A549 (cell line): ENCODE results near the gene UVRAG.

Experiments used
- ESRRA ChIP-seq: fragments of 150-350 bp; IDR thresholded peaks from 2 replicates; pipeline ENCODE4 v1.6.1; 2014; ENCODE audit warnings: mild to moderate bottlenecking, low read length, borderline replicate concordance
- GATA3 ChIP-seq: IDR thresholded peaks from 2 replicates; pipeline ENCODE4 v1.6.1; 2012; ENCODE audit warnings: borderline replicate concordance
- JUNB ChIP-seq: fragments of >200 bp; sonication (Bioruptor Twin); formaldehyde crosslinking; IDR thresholded peaks from 2 replicates; pipeline ENCODE4 v1.6.1; 2016
- NR3C1 ChIP-seq: fragments of >200 bp; sonication (Bioruptor Twin); formaldehyde crosslinking; IDR thresholded peaks from 3 replicates; pipeline ENCODE4 v1.6.1; 2017
- POLR2A ChIP-seq: IDR thresholded peaks from 2 replicates; pipeline ENCODE4 v1.6.1; 2012; ENCODE audit warnings: mild to moderate bottlenecking, low read length
- RFX5 ChIP-seq: fragments of 450-650 bp; IDR thresholded peaks from 2 replicates; pipeline ENCODE4 v1.7.1; 2014; ENCODE audit warnings: antibody characterized with exemption, mild to moderate bottlenecking, moderate library complexity
- SMC3 ChIP-seq: fragments of >200 bp; sonication (Bioruptor Twin); formaldehyde crosslinking; IDR thresholded peaks from 3 replicates; pipeline ENCODE4 v1.6.1; 2018; ENCODE audit warnings: inconsistent platforms
- SREBF2 ChIP-seq: fragments of 450-650 bp; IDR thresholded peaks from 2 replicates; pipeline ENCODE4 v1.6.1; 2014; ENCODE audit warnings: mild to moderate bottlenecking, moderate library complexity
- TF ChIP-seq, protein P1 (sequence below): fragments of >200 bp; sonication (Bioruptor Twin); formaldehyde crosslinking; IDR thresholded peaks from 3 replicates; pipeline ENCODE4 v1.5.1; 2016
- TF ChIP-seq, protein P2 (sequence below): fragments of >200 bp; sonication (Bioruptor Twin); formaldehyde crosslinking; IDR thresholded peaks from 3 replicates; pipeline ENCODE4 v1.6.1; 2016

DNA sequence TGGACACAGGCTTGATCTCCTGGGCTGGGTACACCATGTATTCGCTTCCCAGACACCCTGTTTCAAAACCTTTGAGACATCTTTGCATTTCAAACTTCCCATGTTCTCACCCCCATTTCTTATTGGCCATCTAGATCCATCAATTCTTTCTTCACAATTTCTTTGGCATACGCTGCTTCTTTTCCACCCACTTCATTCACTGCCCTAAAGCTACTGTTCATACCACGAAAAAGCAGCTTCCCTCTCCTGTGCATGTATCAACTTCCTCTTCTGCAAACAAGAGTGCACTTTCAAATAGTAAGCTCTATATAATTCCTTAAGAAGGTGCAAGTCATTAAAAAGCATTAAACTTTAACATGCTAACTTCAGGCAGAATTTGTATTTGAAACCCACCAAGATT, 21.4 kb downstream of the UVRAG start:
- TF ChIP-seq, protein P1, sequence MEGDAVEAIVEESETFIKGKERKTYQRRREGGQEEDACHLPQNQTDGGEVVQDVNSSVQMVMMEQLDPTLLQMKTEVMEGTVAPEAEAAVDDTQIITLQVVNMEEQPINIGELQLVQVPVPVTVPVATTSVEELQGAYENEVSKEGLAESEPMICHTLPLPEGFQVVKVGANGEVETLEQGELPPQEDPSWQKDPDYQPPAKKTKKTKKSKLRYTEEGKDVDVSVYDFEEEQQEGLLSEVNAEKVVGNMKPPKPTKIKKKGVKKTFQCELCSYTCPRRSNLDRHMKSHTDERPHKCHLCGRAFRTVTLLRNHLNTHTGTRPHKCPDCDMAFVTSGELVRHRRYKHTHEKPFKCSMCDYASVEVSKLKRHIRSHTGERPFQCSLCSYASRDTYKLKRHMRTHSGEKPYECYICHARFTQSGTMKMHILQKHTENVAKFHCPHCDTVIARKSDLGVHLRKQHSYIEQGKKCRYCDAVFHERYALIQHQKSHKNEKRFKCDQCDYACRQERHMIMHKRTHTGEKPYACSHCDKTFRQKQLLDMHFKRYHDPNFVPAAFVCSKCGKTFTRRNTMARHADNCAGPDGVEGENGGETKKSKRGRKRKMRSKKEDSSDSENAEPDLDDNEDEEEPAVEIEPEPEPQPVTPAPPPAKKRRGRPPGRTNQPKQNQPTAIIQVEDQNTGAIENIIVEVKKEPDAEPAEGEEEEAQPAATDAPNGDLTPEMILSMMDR = no peak
- TF ChIP-seq RFX5 (no peak), NR3C1 (no peak), SMC3 (no peak), POLR2A (no peak), SREBF2 (no peak), GATA3 (no peak), ESRRA (no peak), JUNB (no peak)
- TF ChIP-seq, protein P2, sequence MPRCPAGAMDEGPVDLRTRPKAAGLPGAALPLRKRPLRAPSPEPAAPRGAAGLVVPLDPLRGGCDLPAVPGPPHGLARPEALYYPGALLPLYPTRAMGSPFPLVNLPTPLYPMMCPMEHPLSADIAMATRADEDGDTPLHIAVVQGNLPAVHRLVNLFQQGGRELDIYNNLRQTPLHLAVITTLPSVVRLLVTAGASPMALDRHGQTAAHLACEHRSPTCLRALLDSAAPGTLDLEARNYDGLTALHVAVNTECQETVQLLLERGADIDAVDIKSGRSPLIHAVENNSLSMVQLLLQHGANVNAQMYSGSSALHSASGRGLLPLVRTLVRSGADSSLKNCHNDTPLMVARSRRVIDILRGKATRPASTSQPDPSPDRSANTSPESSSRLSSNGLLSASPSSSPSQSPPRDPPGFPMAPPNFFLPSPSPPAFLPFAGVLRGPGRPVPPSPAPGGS = no peak
